Activated T-helper 1 cell treated with anti-CD3 and anti-CD28 coated beads, Interleukin-2, amount 50 U/mL, for 16 hours (primary cell): ENCODE data around the gene HIVEP3.

ENCODE experiments used
- DNase-seq, 2 donors: peaks; one replicate each; pipeline ENCODE4 v3.0.0-alpha.2; 2020; ENCODE audit warnings: low read depth in 1 of 2, low spot score in 1 of 2

The HIVEP3 gene

GRCh38 chr1:41765152-41765551, 153.6 kb downstream of the HIVEP3 start:
- DNase-seq, result no peak

DNA sequence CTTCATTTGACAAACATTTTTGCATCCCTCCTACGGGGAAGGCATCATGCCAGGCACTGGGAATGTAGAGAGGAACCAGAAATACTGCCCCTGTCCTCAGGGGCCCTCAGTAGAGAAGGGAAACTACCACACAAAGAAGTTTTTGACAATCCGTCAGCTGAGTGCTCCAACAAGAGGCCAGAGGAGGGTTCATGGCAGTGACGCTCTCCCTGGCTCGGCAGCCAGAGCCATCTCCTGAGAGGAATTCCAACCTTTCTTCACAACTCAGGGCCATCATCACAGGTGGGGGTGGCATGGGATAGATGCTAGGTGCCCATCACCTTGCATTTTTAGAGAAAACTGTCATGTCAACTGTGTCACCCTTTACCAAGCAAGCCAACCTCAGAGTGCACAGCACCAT, 154.1 kb downstream of the HIVEP3 start:
- no peak for DNase-seq

- no peak for DNase-seq
These were observed 155.9 kb downstream of the HIVEP3 start for GRCh38 chr1:41762777-41763176.

GRCh38 chr1:41762251-41762650, 156.5 kb downstream of the HIVEP3 start:
- DNase-seq, result no peak

- no peak for DNase-seq
These were observed 159.7 kb downstream of the HIVEP3 start for GRCh38 chr1:41758904-41759548.

- DNase-seq, result no peak
These were observed 160.2 kb downstream of the HIVEP3 start for GRCh38 chr1:41758500-41758899.

DNA sequence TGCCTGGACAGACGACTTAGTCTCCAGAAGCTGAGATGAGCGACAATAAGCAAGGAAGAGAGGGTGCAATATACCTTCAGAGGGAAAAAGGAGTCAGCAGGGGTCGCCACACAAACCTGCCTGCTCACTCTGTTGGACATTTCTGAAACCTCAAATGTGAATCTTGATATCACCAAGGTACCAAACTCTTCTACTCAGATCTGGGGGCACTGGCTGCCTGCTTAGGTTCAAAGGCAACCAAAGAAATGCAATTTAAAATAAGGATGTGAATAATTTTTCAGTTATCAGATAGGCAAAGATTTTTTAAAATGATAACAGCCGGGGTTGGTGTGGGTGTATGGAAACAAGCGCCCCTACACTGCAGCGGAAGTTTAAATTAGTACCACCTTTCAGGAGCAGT, 164.2 kb downstream of the HIVEP3 start:
- DNase-seq, result no peak

DNA sequence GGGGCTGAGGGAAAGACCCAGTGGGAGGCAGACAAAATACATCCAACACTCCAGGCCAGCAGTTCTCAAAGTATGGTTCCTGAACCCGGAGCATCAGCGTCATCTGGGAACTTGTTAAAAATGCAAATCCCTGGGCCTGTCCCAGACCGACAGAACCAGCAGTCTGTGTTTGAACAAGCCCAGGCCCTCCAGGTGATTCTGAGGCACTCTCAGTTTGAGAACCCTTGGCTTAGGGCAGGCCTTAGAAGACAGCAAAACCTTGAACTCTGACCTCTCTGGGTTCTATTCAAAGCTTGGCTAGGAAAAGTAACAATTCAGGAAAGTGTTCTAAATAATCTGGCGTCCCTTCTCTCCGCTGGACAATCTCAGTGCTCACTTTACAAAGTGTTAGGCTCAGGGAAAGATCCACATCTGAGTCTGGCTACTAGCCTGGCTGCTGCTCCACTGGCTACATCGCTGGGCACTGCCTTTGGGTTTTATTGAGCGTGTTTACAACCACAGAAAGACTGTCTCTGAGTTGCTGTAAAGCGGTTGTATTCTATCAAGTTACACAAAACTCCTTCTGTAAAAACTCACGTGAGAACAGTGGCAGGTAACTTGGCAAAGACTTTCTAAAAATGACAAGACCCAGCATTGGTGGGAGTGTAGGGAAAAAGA, 166.1 kb downstream of the HIVEP3 start:
- DNase-seq, result no peak

DNA sequence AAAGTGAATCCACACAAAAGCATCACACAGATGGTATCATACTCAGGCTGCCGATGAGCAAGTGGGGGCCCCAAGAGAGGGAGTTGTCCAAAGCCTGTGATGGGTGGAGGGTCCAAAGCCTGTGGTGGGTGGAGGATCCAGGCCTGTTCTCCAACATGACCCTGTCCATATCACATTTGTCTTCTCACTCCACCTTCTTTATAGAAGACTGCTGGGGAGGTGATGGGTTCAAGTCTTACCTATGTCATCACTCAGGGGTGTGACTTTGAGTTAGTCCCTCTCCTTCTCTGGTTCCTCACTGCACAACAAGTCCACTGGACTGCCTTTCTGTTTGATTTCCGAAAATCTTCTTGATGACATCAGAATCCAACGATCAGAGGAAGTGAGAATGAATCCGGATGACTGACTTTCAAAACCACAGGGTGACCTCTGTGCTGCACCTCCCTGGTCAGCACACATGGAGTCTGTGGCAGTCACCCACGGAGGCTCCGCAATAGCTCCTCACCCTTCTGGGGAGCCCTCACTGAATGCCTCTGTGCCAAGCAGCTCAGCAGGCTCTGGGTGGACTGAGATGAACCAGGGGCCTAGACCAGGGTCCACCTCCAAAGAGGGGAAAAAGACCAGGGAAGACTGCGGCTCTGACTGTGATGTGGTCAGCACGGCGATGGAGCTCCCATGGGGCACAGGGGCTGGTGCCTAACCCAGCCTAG, 166.8 kb downstream of the HIVEP3 start:
- no peak for DNase-seq

GRCh38 chr1:41749991-41750745, 168.6 kb downstream of the HIVEP3 start:
- no peak for DNase-seq

GRCh38 chr1:41745022-41745421, 173.7 kb downstream of the HIVEP3 start:
- no peak for DNase-seq

DNA sequence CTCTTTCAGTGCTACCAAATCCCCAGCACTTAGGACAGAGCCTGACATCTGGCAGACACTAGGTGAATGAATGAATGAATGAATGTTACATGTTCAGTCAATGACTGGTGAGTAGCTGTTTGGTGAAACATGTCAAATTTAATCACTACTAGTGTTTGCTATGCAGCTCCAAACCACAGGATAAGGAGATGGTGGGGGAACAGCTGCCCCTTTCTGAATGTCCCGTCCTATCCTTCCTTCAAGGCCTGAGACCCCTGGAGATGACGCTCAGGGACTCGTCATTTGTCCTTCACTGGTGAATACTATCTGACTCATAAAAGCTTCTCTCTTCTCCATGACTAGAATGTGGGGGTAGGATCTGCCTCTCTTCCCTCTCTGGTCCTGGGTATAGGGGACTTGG, 175.4 kb downstream of the HIVEP3 start:
- no peak for DNase-seq

DNA sequence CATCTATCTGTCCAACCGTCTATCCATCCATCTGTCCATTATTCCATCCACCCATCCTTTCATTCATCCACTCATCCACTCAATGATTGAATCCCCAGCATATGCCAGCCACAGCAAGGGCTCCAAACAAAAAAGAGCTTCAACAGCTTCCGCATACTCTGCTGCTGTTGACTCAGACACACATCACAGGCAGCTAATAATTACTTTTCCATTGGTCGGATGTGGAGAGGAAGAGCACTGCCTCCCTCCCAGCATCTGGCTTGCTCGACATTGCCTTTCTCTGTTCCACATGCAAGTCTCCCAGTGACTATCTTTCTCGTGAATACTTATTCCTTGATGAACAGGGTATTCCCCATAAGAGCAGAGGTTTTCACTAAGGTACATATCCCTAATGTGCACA, 176.5 kb downstream of the HIVEP3 start:
- no peak for DNase-seq

GRCh38 chr1:41741244-41741643, 177.5 kb downstream of the HIVEP3 start:
- DNase-seq, result no peak

DNA sequence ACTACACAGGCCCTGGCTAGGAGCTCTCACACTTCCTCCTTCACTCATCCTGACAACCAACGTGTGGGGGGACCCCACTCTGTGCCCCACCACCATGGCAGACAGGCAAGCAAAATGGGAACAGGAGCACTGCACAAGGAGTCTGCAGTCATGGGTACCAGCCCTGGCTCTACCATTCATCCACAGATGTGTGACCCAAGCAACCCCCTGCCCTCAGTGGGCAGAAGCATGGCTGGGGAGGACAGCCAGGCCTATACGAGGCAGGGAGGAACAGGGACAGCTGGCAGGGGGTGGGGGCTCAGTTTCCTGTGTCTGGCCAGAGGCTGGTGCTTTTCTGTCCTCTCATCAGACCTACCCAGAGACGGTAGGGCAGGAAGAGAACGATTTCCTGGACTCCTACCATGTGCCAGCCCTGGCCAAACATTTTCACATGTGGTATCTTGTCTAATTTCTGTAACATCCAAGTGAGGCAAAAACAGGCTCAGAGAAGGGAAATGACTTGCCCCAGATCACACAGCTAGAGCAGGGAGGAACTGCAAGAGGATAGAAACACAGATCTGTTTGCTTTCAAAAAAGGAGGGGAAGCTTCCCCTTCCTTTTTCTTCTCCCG, 178.0 kb downstream of the HIVEP3 start:
- no peak for DNase-seq

GRCh38 chr1:41740058-41740457, 178.7 kb downstream of the HIVEP3 start:
- DNase-seq, result no peak

DNA sequence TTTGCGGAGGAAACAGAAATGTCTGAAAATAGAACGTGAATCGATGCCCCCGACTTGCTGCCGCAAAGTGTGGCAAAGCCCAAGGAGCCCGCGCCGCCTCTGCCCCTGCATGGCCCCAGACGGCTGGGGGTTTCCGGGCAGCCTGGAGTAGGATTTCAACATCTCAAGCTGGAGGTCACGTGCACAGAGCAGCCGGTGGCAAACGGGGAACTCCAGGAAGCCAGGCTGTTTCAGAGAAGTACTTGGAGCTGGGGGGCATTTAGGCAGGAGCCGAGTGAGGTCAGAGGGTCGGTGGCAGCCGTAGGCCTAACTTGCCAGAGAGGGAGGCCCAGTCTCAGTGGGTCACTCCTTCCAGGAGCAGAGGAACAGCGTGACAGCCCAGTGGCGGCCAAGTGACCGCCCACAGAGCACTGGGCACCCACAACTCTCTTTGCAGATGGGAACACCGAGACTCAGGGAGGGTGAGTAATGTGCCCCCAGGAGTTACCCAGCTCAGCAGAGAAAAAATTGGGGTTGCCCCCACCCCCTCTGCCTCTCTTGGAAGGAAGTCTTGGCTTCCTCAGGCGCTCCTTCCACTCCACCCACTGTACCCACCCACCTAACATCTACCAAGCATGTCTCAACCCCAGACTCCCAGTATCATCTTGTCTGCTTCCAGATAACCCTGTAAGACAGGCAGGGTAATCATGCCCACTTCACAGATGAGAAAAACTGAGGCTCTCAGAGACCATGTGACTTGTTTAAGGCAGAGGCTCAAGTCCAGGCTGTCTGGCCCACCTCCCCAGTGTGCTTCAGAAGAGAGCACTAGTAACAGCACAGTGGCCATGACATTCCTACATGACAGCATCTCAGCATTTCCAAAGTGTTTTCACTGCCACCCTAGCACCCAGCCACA, 179.4 kb downstream of the HIVEP3 start:
- peak; percentile 15 to 59 for DNase-seq

DNA sequence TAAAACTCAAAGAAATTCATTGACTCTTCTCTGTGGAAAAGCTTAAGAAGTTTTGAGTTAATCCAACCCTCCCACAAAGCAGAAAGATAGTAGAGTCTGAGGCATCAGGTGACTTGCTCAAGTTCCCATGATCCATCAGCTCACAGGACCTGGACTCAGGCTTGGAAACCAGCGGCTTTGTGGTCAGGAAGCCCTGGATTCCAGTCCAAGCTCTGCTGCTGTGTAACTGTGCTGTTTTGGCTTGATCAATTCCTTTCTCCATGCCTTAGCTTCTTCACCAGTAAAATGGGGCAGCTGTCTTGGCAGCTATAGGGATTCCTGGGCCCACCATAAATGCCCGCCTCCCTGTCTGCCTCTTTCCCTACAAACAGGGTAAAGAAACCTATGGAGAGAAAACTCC, 180.2 kb downstream of the HIVEP3 start:
- no peak for DNase-seq

GRCh38 chr1:41738006-41738405, 180.7 kb downstream of the HIVEP3 start:
- DNase-seq, result no peak

DNA sequence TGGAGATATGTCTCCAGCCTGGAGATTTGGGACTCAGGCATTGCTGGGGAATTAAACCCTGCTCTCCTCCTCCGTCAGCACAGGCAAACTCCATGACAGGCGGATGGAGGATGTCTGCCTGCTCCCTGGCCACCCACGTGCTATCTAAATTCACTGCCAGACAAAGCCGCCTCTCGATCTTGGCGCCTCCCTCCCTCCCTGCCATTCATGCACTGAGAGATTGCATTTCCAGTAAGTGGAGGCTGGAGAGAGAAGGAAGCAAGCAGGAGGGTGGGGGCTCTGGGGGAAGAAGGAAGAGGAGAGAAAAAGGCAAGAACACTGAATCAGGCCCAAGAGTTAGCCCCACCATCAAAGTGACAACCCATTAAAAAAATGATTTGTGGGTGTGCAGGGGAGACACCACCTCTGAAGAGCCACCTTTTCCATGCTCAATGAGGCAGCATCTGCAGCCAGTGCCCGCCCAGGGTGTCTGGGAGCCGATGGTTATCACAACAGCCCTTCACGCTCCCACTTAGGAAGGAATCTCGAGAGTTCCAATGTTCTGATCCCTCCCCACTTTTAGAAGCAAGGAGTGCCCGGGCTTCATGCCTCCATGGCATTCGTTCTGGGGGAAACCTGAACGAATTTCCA, 183.0 kb downstream of the HIVEP3 start:
- DNase-seq, result no peak
